HepG2 (cell line): ENCODE results near the gene B3GALT6. TPM values are rescaled to one million over a fixed set of nuclear protein-coding genes. Genes with fewer than 3 reads are reported as not detected.

Experiments
- CBX1 ChIP-seq: IDR thresholded peaks from one replicate; pipeline ENCODE4 v1.6.1; 2016; ENCODE audit warnings: antibody characterized with exemption, low read depth
- NRL ChIP-seq: sonication (generic); formaldehyde crosslinking; IDR thresholded peaks from 2 replicates; pipeline ENCODE4 v1.5.0; 2020; ENCODE audit warnings: missing genetic modification reagents, mild to moderate bottlenecking, moderate library complexity, borderline replicate concordance
- RCOR2 ChIP-seq: IDR thresholded peaks from 2 replicates; pipeline ENCODE4 v1.6.1; 2016; ENCODE audit warnings: missing biosample characterization, missing genetic modification reagents
- ZNF207 ChIP-seq: fragments of 450-650 bp; IDR thresholded peaks from 2 replicates; pipeline ENCODE4 v1.6.1; 2016; ENCODE audit warnings: antibody characterized with exemption, borderline replicate concordance
- ZNF256 ChIP-seq: sonication (generic); formaldehyde crosslinking; conservative IDR thresholded peaks from 2 replicates; pipeline ENCODE4 v1.4.0; 2020; ENCODE audit warnings: missing genetic modification reagents
- ZNF460 ChIP-seq: sonication (generic); formaldehyde crosslinking; IDR thresholded peaks from 2 replicates; pipeline ENCODE4 v1.5.1; 2020; ENCODE audit warnings: missing genetic modification reagents, mild to moderate bottlenecking, borderline replicate concordance
- ZNF543 ChIP-seq: sonication (generic); formaldehyde crosslinking; IDR thresholded peaks from 2 replicates; pipeline ENCODE4 v1.4.0; 2020; ENCODE audit warnings: mild to moderate bottlenecking, missing genetic modification reagents
- ZNF589 ChIP-seq: sonication (generic); formaldehyde crosslinking; conservative IDR thresholded peaks from 2 replicates; pipeline ENCODE4 v1.8.0; 2022; ENCODE audit warnings: mild to moderate bottlenecking, moderate library complexity, missing genetic modification reagents
- ZNF792 ChIP-seq: IDR thresholded peaks from 2 replicates; pipeline ENCODE4 v1.6.1; 2016
- polyA plus RNA-seq, 8 experiments: library from polyadenylated mRNA; depleted of rRNA in 3 of 8; stranded (reverse) in 7 of 8; unstranded in 1 of 8; fragments of >200 nt; fragmentation: Illumina TruSeq in 4 of 8; extraction: Trizol in 4 of 8; gene quantifications; 2 replicates each; pipeline versions ENCODE4 v1.2.1 to v1.2.3, GENCODE V29; 2011 to 2016; ENCODE audit warnings: low read depth in 4 of 8, missing spikeins in 1 of 8, mixed read lengths in 1 of 8; ENCODE audit not compliant: insufficient read depth in 1 of 8
- total RNA-seq, 5 experiments: library from RNA; depleted of rRNA; stranded (reverse); fragments of >200 nt; fragmentation: Illumina TruSeq; extraction: Trizol; gene quantifications; 2 replicates each; pipeline ENCODE4 v1.2.3, GENCODE V29; 2016; ENCODE audit warnings: low read depth in 1 of 5
- TF ChIP-seq, protein P1 (sequence below): IDR thresholded peaks from 2 replicates; pipeline ENCODE4 v1.4.0; 2020; ENCODE audit warnings: mild to moderate bottlenecking, missing genetic modification reagents
- TF ChIP-seq, protein P2 (sequence below): sonication (generic); formaldehyde crosslinking; IDR thresholded peaks from 2 replicates; pipeline ENCODE4 v1.4.0; 2020; ENCODE audit warnings: missing genetic modification reagents
- TF ChIP-seq, protein P3 (sequence below): sonication (generic); formaldehyde crosslinking; IDR thresholded peaks from 2 replicates; pipeline ENCODE4 v1.4.0; 2020; ENCODE audit warnings: missing genetic modification reagents
- TF ChIP-seq, protein P4 (sequence below): sonication (generic); formaldehyde crosslinking; IDR thresholded peaks from 2 replicates; pipeline ENCODE4 v1.4.0; 2020; ENCODE audit warnings: mild to moderate bottlenecking, missing genetic modification reagents
- TF ChIP-seq, protein P5 (sequence below): sonication (generic); formaldehyde crosslinking; IDR thresholded peaks from 2 replicates; pipeline ENCODE4 v1.9.0; 2021; ENCODE audit warnings: missing genetic modification reagents, mild to moderate bottlenecking, borderline replicate concordance
- TF ChIP-seq, protein P6 (sequence below): sonication (generic); formaldehyde crosslinking; IDR thresholded peaks from 2 replicates; pipeline ENCODE4 v1.5.0; 2020; ENCODE audit warnings: mild to moderate bottlenecking, missing genetic modification reagents, borderline replicate concordance

Gene B3GALT6
- total and polyA plus RNA-seq, 2 of the 13 experiments (the other 11 are each of a cell fraction or from before 2014, with no cell fraction given) = 3.9 to 14.2 TPM

DNA sequence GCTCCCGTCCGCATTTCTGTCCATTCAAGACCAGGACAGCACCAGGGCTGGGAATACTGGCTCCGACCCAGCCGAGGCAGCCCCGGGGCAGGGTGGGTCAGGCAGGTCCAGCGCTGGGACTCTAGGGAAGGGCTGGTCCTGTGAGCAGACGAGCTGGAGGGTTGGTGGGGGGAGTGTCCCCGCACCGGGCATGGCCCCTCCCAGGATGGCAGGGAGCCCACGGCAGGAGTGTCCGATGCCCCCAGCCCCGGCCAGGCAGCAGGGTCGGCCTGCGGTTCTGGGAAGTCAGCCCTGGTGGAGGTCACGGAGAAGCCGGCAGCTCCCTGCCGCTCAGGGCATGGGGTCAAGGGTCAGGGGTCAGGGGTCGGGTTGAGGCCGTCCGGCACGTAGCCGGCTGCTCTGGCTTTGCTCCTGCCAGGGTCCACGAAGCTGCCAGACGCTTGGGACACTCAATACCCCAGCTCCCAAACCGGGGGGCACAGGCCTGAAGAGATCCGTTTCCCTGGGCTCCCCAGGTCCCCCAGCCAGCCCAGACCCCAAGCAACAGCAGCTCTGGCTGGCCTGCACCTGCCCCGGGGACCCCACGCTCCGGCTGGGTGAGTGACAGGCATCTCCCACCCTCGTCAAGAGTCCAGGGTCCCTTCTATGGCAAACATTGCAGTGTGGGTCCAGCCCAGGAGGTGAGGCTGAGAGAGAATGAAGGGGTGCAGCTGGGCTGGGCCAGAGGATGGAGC is 7.7 kb downstream of the B3GALT6 start (continued):
- TF ChIP-seq, protein P1, sequence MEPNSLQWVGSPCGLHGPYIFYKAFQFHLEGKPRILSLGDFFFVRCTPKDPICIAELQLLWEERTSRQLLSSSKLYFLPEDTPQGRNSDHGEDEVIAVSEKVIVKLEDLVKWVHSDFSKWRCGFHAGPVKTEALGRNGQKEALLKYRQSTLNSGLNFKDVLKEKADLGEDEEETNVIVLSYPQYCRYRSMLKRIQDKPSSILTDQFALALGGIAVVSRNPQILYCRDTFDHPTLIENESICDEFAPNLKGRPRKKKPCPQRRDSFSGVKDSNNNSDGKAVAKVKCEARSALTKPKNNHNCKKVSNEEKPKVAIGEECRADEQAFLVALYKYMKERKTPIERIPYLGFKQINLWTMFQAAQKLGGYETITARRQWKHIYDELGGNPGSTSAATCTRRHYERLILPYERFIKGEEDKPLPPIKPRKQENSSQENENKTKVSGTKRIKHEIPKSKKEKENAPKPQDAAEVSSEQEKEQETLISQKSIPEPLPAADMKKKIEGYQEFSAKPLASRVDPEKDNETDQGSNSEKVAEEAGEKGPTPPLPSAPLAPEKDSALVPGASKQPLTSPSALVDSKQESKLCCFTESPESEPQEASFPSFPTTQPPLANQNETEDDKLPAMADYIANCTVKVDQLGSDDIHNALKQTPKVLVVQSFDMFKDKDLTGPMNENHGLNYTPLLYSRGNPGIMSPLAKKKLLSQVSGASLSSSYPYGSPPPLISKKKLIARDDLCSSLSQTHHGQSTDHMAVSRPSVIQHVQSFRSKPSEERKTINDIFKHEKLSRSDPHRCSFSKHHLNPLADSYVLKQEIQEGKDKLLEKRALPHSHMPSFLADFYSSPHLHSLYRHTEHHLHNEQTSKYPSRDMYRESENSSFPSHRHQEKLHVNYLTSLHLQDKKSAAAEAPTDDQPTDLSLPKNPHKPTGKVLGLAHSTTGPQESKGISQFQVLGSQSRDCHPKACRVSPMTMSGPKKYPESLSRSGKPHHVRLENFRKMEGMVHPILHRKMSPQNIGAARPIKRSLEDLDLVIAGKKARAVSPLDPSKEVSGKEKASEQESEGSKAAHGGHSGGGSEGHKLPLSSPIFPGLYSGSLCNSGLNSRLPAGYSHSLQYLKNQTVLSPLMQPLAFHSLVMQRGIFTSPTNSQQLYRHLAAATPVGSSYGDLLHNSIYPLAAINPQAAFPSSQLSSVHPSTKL (CRISPR knock-in tag) = no peak; the same call in none of the 2 replicates
- TF ChIP-seq, protein P2, sequence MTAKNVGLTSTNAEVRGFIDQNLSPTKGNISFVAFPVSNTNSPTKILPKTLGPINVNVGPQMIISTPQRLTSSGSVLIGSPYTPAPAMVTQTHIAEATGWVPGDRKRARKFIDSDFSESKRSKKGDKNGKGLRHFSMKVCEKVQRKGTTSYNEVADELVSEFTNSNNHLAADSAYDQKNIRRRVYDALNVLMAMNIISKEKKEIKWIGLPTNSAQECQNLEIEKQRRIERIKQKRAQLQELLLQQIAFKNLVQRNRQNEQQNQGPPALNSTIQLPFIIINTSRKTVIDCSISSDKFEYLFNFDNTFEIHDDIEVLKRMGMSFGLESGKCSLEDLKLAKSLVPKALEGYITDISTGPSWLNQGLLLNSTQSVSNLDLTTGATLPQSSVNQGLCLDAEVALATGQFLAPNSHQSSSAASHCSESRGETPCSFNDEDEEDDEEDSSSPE (CRISPR knock-in tag) = no peak
- TF ChIP-seq ZNF207 (no peak), ZNF589 (CRISPR knock-in tag) (no peak), ZNF256 (no peak), RCOR2 (no peak), ZNF543 (no peak), CBX1 (no peak), ZNF460 (CRISPR knock-in tag) (no peak), ZNF792 (CRISPR knock-in tag) (no peak), NRL (CRISPR knock-in tag) (0 out of 2 replicates have a peak, but pooled peaks have one; percentile 15)
- TF ChIP-seq, protein P3, sequence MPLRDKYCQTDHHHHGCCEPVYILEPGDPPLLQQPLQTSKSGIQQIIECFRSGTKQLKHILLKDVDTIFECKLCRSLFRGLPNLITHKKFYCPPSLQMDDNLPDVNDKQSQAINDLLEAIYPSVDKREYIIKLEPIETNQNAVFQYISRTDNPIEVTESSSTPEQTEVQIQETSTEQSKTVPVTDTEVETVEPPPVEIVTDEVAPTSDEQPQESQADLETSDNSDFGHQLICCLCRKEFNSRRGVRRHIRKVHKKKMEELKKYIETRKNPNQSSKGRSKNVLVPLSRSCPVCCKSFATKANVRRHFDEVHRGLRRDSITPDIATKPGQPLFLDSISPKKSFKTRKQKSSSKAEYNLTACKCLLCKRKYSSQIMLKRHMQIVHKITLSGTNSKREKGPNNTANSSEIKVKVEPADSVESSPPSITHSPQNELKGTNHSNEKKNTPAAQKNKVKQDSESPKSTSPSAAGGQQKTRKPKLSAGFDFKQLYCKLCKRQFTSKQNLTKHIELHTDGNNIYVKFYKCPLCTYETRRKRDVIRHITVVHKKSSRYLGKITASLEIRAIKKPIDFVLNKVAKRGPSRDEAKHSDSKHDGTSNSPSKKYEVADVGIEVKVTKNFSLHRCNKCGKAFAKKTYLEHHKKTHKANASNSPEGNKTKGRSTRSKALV = peak; percentile 61; the same call in 1 of the 2 replicates
- TF ChIP-seq, protein P4, sequence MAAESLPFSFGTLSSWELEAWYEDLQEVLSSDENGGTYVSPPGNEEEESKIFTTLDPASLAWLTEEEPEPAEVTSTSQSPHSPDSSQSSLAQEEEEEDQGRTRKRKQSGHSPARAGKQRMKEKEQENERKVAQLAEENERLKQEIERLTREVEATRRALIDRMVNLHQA (CRISPR knock-in tag) = no peak
- TF ChIP-seq, protein P5, sequence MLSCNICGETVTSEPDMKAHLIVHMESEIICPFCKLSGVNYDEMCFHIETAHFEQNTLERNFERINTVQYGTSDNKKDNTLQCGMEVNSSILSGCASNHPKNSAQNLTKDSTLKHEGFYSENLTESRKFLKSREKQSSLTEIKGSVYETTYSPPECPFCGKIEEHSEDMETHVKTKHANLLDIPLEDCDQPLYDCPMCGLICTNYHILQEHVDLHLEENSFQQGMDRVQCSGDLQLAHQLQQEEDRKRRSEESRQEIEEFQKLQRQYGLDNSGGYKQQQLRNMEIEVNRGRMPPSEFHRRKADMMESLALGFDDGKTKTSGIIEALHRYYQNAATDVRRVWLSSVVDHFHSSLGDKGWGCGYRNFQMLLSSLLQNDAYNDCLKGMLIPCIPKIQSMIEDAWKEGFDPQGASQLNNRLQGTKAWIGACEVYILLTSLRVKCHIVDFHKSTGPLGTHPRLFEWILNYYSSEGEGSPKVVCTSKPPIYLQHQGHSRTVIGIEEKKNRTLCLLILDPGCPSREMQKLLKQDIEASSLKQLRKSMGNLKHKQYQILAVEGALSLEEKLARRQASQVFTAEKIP (CRISPR knock-in tag) = no peak
- TF ChIP-seq, protein P6, sequence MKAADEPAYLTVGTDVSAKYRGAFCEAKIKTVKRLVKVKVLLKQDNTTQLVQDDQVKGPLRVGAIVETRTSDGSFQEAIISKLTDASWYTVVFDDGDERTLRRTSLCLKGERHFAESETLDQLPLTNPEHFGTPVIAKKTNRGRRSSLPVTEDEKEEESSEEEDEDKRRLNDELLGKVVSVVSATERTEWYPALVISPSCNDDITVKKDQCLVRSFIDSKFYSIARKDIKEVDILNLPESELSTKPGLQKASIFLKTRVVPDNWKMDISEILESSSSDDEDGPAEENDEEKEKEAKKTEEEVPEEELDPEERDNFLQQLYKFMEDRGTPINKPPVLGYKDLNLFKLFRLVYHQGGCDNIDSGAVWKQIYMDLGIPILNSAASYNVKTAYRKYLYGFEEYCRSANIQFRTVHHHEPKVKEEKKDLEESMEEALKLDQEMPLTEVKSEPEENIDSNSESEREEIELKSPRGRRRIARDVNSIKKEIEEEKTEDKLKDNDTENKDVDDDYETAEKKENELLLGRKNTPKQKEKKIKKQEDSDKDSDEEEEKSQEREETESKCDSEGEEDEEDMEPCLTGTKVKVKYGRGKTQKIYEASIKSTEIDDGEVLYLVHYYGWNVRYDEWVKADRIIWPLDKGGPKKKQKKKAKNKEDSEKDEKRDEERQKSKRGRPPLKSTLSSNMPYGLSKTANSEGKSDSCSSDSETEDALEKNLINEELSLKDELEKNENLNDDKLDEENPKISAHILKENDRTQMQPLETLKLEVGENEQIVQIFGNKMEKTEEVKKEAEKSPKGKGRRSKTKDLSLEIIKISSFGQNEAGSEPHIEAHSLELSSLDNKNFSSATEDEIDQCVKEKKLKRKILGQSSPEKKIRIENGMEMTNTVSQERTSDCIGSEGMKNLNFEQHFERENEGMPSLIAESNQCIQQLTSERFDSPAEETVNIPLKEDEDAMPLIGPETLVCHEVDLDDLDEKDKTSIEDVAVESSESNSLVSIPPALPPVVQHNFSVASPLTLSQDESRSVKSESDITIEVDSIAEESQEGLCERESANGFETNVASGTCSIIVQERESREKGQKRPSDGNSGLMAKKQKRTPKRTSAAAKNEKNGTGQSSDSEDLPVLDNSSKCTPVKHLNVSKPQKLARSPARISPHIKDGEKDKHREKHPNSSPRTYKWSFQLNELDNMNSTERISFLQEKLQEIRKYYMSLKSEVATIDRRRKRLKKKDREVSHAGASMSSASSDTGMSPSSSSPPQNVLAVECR (CRISPR knock-in tag) = peak; percentile 69
